Hematopoietic multipotent progenitor cell treated with erythropoietin and hydrocortisone succinate and interleukin-3 and kit ligand, for 15 days (in vitro differentiated cells): ENCODE data around the gene GAS1.

ENCODE experiments used
- DNase-seq: peaks from one replicate; pipeline ENCODE4 v3.0.0-alpha.2; 2015; ENCODE audit warnings: low spot score

The GAS1 gene

DNA sequence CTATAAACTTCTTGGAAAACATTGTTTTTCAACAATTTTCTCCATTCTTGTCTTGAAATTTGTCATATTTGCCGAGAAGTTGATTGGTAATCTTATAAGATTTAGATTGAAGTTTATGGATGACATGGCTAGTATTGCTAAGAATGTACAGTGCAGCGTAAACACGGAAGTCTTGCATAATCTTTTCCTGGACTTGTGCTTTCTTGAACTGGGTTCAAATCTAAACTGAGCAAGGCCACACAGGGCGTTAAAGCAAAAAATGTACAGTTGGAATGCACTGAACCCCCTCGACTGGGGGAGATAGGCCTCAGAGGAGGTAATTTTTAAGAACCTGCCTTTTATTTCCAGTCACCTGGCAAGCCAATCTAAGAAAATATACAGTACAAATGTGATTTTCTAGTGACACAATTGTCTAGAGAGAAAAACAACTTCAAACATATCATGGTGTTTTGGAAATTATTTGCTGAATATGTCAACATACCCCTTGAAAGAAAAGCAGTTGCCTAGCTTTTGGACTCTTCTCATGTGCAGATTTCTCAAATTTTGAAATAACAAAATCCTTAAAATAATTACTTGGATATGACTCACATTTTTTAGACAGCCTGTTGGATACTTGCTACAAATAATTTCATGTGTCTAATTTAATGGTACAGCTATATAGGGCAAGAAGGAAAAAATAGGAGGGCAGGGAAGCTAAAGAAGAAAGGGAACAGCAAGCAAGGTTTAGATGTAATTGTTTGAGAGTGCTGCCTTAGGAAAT, 18.5 kb upstream of the GAS1 start:
- no peak for DNase-seq

DNA sequence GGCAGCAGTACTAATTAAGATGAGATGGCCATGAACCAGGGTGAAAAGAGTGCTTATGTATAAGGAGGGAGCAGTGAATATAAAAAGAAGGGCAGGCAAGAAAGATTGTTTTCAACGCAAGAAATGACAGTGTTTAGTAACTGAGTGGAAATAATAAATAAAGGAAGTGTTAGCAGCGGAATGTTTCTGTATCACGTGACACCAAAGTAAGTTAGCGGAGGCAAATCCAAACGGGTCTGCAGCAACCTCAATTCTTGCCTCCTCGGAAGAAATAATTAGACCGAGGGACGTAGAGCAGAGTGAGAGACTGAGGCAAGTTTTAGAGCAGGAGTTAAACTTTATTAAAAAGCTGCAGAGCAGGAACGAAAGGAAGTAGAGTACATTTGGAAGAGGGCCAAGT, 15.4 kb upstream of the GAS1 start:
- DNase-seq = no peak

DNA sequence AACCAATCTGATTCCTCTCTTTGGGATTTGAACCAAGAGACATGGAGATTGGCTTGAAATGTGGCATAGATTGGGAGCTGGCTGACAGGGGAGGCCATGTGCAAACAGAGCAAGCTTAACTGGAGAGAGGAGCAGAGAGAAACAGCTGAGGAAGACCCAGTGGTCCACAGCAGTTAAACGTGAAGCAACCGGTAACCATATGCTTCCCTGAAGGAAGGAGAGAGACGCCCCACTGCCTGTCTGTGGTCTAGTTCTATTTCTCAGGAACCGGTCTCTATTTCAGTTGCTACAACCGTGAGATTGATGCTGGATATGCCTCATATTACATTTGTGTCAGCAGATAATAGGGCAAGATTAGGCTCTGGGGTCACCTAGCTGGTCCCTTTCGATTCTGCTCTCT, 13.6 kb upstream of the GAS1 start:
- DNase-seq = no peak

DNA sequence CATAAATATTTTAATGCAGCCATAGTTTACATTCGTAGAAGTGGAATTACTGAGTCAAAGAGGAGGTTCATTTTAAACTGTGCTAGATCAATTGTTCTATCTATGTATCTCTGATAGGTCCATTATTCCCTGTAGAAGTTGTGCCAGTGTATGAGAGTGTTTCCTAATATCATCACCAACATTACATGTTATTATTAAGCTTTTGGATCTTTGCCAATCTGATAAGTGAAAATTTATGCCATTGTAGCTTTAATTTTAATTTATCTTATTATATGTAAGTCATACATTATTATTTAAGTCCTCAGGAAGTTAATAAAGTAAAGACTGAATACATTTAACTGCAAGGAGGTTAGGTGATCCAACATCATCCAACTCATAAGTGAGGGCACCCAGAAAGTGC, 10.9 kb upstream of the GAS1 start:
- DNase-seq = no peak

DNA sequence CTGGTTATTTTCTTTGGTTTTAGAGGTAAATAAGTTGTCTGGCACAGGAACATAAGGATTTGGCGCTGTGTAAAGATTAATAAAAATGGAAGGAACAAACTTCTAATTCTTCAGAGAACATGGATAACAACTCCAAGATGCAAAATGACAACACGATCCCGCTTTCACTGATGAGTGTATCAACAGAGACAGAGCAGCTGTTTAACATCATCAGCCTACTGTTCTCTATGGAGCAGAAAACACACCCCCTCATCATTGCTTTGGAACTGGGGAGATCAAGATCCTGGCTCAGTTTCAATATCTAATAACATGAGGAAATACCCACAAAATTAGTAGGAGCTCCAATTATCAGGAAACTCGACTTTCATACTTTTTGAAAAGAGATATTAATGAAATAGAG, 8.3 kb upstream of the GAS1 start:
- no peak for DNase-seq

DNA sequence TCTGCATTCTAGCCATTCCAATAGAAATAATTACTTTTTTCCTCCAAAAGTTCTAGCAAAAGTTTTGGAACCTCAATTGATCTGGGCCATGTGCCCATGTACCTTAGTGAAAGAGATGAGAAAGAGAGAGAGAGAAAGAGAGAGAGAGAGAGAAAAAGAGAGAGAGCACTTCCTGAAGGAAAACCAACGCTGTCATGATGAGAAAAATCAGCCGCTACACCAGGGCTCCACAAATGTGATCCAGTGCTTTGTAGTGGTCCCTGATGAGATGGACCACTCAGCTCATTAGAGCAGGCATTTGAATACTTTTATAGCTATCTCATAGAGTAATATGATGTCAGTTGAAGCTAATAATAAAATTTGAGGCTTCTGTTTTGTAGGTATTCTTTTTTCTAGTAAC, 7.7 kb upstream of the GAS1 start:
- DNase-seq = no peak

DNA sequence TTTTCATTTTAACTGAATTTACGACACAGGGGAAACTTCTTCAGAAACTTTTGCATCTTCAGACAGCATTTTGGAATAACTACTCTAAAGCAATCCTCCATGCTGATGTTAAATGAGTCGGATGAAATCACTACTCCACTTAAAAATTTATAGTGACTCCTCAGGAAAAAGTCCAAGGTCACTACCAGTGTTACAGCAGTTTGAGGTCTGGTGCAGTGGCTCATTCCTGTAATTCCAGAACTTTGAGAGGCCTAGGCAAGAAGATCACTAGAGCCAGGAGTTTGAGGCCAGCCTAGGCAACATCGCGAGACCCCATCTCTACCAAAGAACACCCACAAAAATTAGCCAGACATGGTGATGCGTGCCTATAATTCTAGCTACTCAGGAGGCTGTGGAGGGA, 5.9 kb upstream of the GAS1 start:
- DNase-seq = no peak

DNA sequence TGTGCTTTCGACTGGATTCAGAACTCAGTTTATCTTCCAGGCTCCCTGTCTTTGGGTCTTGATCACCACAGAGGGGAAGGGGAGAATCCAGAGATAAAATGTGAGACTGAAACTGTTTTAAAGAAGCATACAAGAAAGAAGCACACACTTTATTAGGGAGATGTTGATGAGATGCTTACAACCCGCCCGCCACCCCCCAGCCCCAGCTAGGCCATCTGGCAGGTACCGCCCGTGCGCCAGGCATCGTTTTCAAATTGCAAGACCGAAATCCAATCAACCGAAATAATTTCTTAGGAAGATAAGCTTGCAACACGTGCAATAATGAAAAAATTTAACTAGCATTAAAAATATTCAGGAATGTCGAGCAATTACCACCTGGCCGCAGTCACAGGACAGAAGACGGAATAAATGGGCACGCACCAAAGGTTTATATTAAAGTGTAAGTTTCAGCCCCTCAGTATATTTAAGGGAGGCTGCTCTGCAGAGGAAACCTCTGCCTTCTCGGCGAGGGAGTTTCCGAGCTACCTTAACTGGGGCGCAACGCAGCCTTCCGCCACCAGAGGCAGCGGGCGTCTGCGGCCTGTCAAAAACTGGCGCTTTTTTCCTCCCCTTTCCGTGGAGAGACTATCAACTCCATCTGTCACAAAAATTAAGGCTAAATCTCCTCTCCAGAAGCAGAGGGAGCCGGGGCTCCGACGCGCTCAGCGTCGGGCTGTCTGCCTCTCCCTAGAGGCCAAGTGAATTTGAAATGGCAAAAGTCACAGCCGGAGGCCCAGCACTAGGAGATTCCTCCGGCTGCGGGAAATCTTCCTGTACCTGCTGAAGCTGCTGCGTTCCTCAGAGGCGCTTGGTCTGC, 996 bp upstream of the GAS1 start:
- DNase-seq = no peak

DNA sequence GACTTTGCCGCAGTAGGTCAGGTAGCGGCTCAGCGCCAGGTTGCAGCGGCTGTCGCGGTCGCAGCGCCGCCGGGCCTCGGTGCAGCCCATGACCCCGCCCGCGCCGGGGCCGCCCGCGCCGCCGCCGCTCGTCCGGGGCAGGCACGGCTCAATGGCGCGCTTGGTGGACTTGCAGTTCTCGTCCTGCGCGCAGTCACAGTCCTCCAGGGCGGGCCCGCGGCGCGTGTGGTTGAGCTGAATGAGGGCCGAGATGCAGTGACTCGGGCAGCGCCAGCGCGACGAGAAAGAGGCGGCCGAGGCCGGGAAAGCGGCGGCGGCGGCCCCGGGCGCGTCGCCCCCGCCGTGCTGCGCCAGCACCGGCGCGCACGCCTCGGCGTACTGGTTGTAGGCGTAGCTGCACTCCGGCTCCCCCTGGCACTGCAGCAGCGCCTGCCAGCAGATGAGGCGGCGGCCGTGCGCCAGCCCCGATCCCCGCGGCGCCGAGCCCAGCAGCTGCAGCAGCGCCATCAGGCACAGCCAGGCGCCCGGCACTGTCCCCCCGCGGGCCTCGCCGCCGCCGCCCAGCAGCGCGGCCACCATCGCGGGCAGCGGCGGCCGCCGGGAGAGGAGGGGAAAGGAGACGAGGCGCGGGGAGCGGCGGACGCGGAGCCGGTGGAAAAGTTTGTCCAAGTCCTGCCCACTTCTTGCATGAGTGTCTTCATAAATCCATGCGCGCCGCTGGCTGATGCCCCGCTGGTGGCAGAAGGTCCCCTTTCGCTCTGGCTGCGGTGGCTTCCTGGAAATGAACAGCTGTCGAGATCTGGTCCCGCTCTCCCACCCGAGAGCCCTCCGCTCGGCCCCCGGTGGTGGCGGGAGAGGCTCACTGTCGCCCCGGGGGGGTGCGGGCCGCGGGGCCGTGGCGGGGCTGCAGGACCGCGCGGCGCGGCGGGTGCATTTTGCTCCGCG, 833 bp downstream of the GAS1 start:
- DNase-seq = no peak

DNA sequence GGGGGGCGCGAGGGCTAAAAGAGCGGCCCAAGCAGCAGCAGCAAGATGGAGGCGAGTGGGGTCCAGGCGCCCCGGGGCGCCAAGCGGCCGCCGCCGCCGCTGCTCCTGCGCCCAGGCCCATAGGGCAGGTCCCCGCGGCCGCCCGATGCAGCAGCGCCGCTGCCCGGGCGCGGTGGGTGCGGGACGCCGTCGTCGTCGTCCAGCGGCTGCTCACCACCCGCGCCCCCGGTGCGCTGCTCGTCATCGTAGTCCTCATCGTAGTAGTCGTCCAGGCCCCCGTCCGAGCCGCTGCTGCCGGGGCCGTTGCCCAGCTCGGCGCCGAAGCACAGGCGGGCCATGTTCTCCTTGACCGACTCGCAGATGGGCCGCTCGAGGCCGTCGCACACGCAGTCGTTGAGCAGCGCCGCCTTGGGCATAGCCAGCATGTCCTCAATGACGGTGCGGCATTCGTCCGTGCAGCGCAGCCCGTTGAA, 1.5 kb downstream of the GAS1 start:
- DNase-seq = no peak

DNA sequence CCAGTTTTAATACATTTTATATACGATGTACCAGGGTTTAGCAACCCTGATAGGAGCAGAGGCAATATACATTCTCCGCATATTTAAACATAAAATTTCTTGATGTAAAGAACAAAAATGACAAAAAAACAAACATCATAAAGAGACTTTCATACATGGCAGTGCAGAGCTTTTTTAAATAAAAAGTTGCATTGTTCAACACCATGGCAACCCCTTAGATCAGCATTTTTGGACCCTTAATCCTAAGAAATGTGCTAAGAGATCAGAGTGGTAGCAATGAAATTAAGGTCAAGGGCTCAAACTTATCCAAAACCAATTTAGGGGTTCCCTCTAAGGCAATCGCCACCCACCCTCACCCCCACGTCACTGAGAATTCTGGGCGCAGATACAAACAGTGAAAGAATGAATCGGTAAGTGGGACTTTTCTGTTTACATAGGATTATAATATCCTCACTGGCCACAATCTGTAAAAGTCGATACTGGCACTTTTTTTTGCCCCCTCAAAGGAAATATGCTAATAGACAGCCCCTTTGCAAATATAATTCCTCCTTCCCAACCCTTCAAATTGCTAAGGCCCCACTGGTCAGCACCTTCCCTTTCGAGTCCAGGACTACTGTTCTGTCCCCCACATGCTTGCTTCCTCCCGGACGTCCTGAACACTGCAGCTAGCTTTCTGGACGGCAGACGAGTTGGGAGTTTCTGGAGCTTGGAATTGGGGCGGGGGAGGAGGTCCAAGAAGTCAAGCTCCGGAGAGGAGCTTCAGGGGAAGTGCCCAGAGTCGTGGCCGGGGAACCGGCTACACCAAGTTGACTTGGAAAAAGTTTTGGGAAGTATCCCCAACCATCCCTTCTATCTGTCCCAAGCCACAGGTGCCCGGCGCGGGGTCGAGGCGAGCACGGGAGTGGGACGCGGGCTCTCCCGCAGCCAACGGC, 2.2 kb downstream of the GAS1 start:
- no peak for DNase-seq

DNA sequence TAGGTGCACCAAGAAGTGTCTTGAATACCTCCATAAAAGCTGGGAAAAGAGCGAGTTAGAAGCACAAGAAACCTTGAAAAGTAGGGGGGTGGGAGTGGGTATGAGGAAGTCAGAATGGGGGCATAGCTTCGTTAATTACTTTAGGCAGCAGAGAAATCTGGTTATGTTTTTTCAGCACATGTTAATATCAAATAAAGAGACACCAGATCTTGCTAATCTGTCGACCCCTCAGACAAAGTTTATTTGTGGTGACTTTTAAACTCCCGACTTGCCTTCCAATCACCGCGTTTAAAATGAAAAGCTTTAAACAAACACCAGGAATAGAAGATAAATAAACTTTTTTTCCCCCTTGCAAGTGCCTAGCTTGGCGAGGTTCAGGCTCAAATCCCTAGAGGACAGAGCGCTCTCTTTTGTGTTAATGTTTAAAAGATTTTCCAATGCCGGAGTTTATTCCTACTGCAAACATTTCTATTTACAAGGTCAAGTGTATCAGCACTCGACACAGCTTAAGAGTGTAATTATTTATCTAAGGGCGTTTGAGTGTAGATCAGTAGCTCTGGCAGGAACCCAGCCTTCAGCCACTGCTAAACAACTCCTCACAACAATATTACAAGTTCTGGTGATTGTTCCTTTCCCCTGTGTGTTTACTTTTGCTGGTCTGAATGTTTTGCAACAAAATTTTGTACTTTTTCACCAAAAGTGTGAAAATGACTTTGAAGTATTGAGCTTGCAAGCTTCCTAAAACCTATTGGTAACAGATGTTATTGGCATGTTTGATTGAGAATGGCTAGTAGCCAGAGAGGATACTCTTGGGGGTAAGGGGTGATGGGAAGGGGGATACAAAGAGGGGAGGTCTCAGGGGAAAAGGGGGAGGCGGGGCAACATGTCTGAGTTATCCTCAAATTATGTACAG, 3.8 kb downstream of the GAS1 start:
- no peak for DNase-seq

DNA sequence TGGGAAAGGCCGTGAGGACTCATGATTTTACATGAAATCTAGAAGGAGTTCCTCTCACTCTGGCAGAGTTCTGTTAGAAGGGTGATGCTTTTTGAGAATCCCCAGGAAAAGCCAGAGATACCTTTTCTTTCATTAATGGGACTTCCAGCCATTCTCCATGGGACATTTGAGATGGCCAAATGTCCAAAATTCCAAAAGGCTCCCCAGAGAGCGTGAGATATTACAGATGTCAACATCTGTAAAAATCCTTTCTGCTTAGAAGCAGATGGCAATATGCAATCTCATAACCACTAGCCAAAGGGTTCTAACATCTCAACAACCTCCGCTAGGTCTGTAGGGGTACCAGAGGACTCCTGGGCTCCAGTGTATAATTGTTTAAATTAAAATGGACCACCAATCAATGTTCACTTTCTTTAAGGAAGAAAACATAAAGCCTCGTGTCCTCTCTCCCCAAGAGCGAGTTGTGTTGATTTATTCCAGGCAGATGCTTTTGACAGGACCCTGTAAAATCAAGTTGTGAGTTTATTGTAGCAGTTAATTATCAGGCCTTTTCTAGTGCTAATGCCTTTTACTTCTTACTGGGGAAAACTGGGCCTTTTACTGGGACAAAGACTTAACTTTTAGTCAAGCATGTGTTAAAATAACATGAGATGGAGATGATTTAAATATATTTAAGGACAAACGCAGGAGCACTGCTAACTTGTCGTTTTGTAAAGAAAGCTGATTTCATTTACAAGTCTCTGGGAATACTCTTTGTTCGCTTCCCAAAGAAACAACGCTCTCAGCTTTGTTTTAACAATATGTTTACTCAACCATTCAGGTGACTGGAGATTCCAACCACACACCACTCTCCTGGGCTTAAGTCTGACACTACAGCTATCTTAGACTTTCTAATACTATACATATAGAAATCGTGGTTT, 4.8 kb downstream of the GAS1 start:
- no peak for DNase-seq

DNA sequence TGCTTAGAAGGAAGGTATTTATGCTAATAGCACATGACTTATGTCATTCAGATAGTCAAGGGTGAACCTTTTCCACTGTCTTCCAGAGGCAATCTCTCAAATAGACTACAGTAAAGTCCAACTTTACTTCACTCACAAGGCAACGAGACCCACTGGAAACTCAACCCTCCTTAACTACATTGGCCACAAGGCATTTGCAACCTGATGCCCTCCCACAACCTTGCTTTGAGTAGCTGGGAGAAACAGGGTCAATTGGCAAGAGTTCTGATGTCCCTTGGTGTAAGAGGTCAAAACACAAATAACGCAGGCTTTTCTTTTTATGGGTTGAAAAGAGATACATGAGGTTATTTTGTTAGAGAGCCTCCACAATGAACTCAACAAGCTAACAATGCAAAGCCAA, 6.1 kb downstream of the GAS1 start:
- no peak for DNase-seq

DNA sequence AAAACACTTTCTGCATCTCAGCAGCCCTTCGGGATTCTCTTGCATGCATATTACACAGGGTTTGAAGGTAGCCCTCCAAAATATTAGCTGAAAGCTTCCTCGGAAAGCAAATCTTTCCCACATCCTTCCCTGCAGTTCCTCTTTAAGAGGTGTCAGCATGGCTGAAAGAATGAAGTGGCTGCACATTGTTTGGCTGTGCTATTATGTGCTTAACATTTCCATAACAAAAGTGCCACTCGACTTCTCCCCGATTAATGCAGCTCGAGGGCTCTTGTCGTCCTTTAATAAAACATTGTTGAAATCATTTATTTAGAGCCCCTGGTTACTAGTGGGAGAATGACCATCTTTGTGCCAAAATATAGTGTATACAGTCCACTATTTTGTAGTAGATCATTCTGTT, 6.5 kb downstream of the GAS1 start:
- no peak for DNase-seq

DNA sequence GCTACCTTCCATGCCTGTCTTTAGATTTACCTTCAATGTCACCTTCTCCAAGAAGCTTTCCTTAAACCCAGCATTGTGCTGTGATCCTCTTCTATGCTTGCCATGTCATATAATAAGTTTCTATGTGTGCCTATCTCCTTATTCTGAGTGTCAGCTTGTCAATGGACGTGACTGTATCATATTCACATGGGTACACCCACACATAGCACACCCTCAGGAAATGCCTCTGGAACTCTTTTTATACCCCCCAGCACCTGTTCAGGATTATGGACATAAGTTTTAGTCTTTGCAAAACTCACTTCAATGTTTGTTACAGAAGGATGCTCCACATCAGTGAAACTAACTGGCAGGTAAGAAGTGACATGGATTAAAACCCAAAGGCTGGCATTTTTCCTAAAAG, 7.4 kb downstream of the GAS1 start:
- no peak for DNase-seq

DNA sequence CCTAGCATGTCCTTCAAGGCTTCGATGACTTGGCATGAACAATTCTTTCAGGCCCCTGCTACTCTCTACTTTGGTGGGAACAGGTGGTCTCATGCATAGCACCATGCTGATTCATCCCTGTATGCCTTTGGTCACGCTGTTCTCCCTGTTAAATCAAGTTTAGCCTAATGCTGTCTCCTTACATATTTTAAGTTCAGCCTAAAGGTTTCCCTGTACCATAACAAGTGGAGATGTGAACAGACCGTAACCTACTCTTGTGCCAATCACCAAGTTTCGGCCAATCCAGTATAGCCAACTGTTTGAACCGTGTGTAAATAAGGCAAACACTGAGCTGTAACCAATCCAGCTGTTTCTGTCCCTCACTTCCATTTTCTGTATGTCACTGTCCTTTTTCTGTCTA, 8.0 kb downstream of the GAS1 start:
- no peak for DNase-seq

DNA sequence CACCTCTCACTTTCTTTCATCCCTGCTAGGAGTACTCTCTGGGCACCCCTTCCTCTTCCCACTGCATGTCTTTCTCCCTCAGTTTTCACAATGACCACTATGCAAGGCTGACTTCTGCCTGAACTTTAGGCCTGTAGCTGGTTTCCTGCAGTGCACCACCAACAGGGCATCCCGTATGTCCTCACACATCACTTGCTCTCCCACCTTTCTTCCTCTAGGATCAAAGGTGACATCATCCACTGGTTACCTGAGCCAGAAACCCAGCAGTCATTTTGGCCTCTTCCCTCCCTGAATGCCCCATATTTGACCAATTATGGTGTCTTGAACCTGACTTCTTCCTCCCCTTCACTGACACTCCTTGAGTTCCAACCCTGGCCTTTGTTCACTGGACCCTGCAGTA, 8.5 kb downstream of the GAS1 start:
- DNase-seq = no peak

DNA sequence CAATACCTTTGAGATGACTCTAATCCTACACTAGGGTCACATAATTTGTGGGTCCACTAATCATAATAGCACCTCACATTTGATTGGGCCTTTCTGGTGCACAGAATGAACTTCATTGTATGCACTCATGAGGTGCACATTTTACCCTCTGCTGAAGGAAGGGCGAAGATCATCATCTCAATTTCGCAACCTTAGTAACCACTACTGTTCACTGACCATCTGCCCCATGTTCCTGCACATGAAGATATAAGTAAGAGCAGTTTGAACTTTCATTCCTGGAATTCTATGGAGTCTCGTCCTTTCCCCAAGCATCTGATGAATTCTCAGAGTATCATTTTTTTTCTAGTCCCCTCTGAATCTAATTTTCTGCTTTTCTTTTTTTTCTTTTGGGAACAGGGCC, 21.2 kb downstream of the GAS1 start:
- no peak for DNase-seq
